Keratinocyte (primary cell): ENCODE data around the gene ELAPOR1. TPM values are rescaled to one million over a fixed set of nuclear protein-coding genes. Genes with fewer than 3 reads are reported as not detected.

ENCODE experiments used
- DNase-seq: peaks from one replicate; pipeline ENCODE4 v3.0.0-alpha.2; 2011; ENCODE audit warnings: low read depth, missing footprints, low spot score
- FAIRE-seq: peaks from 2 replicates; lab custom pipeline; 2011; peaks lifted over from hg19 to GRCh38; lab: Jason Lieb, UNC
- H2AFZ ChIP-seq: 2 replicates; pipeline ENCODE4 v1.6.0; 2012; ENCODE audit warnings: low read length, control low read depth, inconsistent platforms; ENCODE audit not compliant: control insufficient read depth
- H3K27ac ChIP-seq: 2 replicates; pipeline ENCODE4 v1.5.1; 2011; ENCODE audit warnings: low read length; ENCODE audit not compliant: control insufficient read depth, insufficient read depth
- H3K27me3 ChIP-seq: 3 replicates; pipeline ENCODE4 v1.6.0; 2011; ENCODE audit warnings: low read length; ENCODE audit not compliant: control insufficient read depth, insufficient read depth; ENCODE audit errors: extremely low read depth
- H3K36me3 ChIP-seq, 2 experiments: 2 replicates in 1 of 2; 3 replicates in 1 of 2; pipeline ENCODE4 v1.5.1; 2011; ENCODE audit warnings: low read length in 2 of 2, mild to moderate bottlenecking in 1 of 2; ENCODE audit not compliant: control insufficient read depth in 2 of 2, insufficient read depth in 2 of 2; ENCODE audit errors: extremely low read depth in 1 of 2
- H3K4me1 ChIP-seq: 3 replicates; pipeline ENCODE4 v1.5.1; 2011; ENCODE audit warnings: low read length; ENCODE audit not compliant: control insufficient read depth, insufficient read depth; ENCODE audit errors: extremely low read depth
- H3K4me2 ChIP-seq: 3 replicates; pipeline ENCODE4 v1.6.0; 2011; ENCODE audit warnings: low read depth, low read length; ENCODE audit not compliant: control insufficient read depth, insufficient read depth; ENCODE audit errors: extremely low read depth
- H3K4me3 ChIP-seq, 3 experiments: fragments of 200-600 bp in 1 of 3; sonication (generic) in 1 of 3; 2 replicates in 2 of 3; 3 replicates in 1 of 3; pipeline ENCODE4 v1.5.1; 2011 to 2016; ENCODE audit warnings: low read length in 3 of 3, mild to moderate bottlenecking in 3 of 3, control low read depth in 2 of 3, inconsistent platforms in 1 of 3, low read depth in 1 of 3, mixed read lengths in 1 of 3, mixed run types in 1 of 3, moderate library complexity in 1 of 3; ENCODE audit not compliant: control insufficient read depth in 2 of 3, insufficient read depth in 2 of 3; ENCODE audit errors: extremely low read depth in 1 of 3
- H3K79me2 ChIP-seq: 2 replicates; pipeline ENCODE4 v1.6.0; 2012; ENCODE audit warnings: low read length; ENCODE audit not compliant: control insufficient read depth, insufficient read depth
- H3K9ac ChIP-seq: 3 replicates; pipeline ENCODE4 v1.6.0; 2011; ENCODE audit warnings: low read length; ENCODE audit not compliant: control insufficient read depth, insufficient read depth; ENCODE audit errors: extremely low read depth
- H3K9me1 ChIP-seq: 3 replicates; pipeline ENCODE4 v1.6.0; 2011; ENCODE audit warnings: low read length; ENCODE audit not compliant: control insufficient read depth, insufficient read depth; ENCODE audit errors: extremely low read depth
- H3K9me3 ChIP-seq: 2 replicates; pipeline ENCODE4 v1.5.1; 2012; ENCODE audit warnings: low read depth, low read length; ENCODE audit not compliant: control insufficient read depth
- H4K20me1 ChIP-seq: 3 replicates; pipeline ENCODE4 v1.6.0; 2011; ENCODE audit warnings: low read length; ENCODE audit not compliant: control insufficient read depth, insufficient read depth; ENCODE audit errors: extremely low read depth
- CTCF ChIP-seq, 3 experiments: IDR thresholded peaks in 1 of 3; conservative IDR thresholded peaks in 1 of 3; optimal IDR thresholded peaks in 1 of 3; 2 replicates in 2 of 3; 3 replicates in 1 of 3; pipeline versions ENCODE3 to v1.5.1; 2011; ENCODE audit warnings: low read length in 3 of 3, mild to moderate bottlenecking in 3 of 3, moderate library complexity in 2 of 3, control low read depth in 1 of 3, inconsistent platforms in 1 of 3; ENCODE audit not compliant: insufficient read depth in 2 of 3; ENCODE audit errors: extremely low read depth in 1 of 3
- EZH2 ChIP-seq: IDR thresholded peaks from one replicate; pipeline ENCODE4 v1.6.1; 2012; ENCODE audit warnings: inconsistent platforms, mild to moderate bottlenecking, low read length, moderate library complexity
- dilution Hi-C: fragments of 300-500 bp; cut with MboI; formaldehyde crosslinking; loops from one replicate; pipeline ENCODE4 v1.7.0; 2020; ENCODE audit warnings: low sequenced_read_pairs; ENCODE audit not compliant: extremely low pct_ligation_motif_present
- polyA plus RNA-seq, 5 experiments: library from polyadenylated mRNA; depleted of rRNA in 3 of 5; stranded (reverse) in 3 of 5; stranded (forward) in 1 of 5; unstranded in 1 of 5; fragments of >200 nt; gene quantifications; 1 replicate in 1 of 5; 2 replicates in 3 of 5; 3 replicates in 1 of 5; pipeline versions ENCODE4 v1.2.1 to v1.2.3, GENCODE V29; 2011 to 2012; ENCODE audit warnings: missing spikeins in 2 of 5, low read depth in 1 of 5, low replicate concordance in 1 of 5

ELAPOR1 gene
- polyA plus RNA-seq, 1 donor (not counting 4 experiments of a cell fraction or from before 2014, with no cell fraction given): 0.24 TPM

DNA sequence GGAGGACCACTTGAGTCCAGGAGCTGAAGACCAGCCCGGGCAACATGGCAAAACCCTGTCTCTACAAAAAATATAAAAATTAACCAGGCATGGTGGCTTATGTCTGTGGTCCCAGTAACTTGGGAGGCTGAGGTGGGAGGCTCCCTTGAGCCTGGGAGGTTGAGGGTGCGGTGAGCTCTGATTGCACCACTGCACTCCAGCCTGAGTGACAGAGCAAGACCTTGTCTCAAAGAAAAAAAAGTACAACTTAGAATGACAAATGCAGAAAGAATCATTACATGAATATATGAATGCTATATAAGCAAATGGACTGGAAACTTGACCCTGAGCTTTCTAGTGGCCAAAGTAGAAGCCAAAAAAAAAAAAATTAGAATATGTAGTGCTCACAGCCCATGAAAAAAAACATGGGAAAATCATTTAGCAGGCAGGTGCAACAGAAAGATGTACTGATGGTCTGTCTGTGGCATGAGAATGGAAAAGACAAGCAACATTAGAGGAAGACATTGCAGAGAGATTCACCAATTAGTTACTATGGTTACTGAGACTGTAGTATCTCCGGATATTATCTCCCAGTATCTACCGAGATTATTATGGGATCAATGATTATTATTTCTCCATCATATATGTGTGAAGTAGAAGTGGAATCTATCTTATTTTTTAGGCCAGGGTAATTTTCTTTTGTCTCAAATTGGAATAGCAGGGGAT, 19.2 kb downstream of the ELAPOR1 start:
- no peak overlapping the region for H3K27ac ChIP-seq
- H3K4me1 ChIP-seq: no peaks in the 10 kb centered on the region
- H2AFZ ChIP-seq: no peak overlapping the region
- H3K9me1 ChIP-seq: no peaks in the 10 kb centered on the region
- H4K20me1 ChIP-seq: no peaks in the 10 kb centered on the region
- dilution Hi-C loops: no loop called here
- H3K4me3 ChIP-seq: no peak overlapping the region
- H3K9me3 ChIP-seq: no peaks in the 10 kb centered on the region
- FAIRE-seq (no peak), DNase-seq (no peak)
- H3K9ac ChIP-seq: no peak overlapping the region
- TF ChIP-seq CTCF (optimal IDR thresholded peaks at IDR 0.05 in 1 of 3, IDR thresholded peaks at IDR 0.05 in 1 of 3, conservative IDR thresholded peaks at IDR 0.05 in 1 of 3; ENCODE audit: extremely low read depth in 1 of 3, insufficient read depth in 2 of 3, low read length in 3 of 3): no peak
- no peak for TF ChIP-seq EZH2
- no peaks in the 10 kb centered on the region for H3K27me3 ChIP-seq
- no peak overlapping the region for H3K4me2 ChIP-seq
- H3K36me3 ChIP-seq: no peaks in the 10 kb centered on the region
- H3K79me2 ChIP-seq: no peaks in the 10 kb centered on the region

DNA sequence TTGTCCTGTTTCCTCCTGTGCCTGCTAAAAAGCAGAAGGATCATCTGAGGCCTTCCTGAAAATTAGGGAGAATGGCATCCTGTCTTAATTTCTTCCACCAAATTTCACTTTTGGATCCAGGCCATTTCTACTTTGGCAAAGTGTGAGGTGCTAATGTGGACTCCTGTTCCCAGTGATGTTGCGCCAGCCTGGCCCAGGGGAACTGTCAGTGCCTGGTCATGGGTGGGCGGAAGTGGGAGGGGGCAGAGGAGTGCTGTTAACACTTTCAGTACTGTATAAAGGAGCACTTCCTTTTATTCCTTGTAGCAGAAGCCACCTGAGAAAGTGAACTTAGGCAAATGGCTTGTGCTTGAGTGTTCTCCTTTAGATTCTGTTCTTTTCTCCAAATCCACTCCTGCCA, 19.9 kb downstream of the ELAPOR1 start:
- Histone ChIP-seq H3K9me1 (no peaks in the 10 kb centered on the region), H3K27me3 (no peaks in the 10 kb centered on the region), H4K20me1 (no peaks in the 10 kb centered on the region), H3K27ac (no peak overlapping the region), H3K4me1 (no peaks in the 10 kb centered on the region), H3K9me3 (no peaks in the 10 kb centered on the region), H3K36me3 (no peaks in the 10 kb centered on the region), H3K4me3 (no peak overlapping the region), H3K79me2 (no peaks in the 10 kb centered on the region), H3K4me2 (no peak overlapping the region), H3K9ac (no peak overlapping the region), H2AFZ (no peak overlapping the region)
- no peak for FAIRE-seq
- DNase-seq: no peak
- dilution Hi-C loops: no loop called here
- TF ChIP-seq CTCF (optimal IDR thresholded peaks at IDR 0.05 in 1 of 3, IDR thresholded peaks at IDR 0.05 in 1 of 3, conservative IDR thresholded peaks at IDR 0.05 in 1 of 3; ENCODE audit: extremely low read depth in 1 of 3, insufficient read depth in 2 of 3, low read length in 3 of 3): no peak
- no peak for TF ChIP-seq EZH2
